OCI-LY3 (cell line): ENCODE data around the gene KLHL29.

Experiments used
- EZH2phosphoT487 ChIP-seq: fragments of 200-600 bp; shearing (Covaris generic); IDR thresholded peaks from 2 replicates; pipeline ENCODE4 v1.6.1; 2018; ENCODE audit warnings: antibody characterized with exemption, mixed run types, low read depth
- TF ChIP-seq, protein P1 (sequence below): fragments of 200-600, 300-600 bp; sonication (generic); IDR thresholded peaks from 2 replicates; pipeline ENCODE4 v1.5.1; 2014; ENCODE audit warnings: antibody characterized with exemption, low read length, low read depth

- TF ChIP-seq, protein P1, sequence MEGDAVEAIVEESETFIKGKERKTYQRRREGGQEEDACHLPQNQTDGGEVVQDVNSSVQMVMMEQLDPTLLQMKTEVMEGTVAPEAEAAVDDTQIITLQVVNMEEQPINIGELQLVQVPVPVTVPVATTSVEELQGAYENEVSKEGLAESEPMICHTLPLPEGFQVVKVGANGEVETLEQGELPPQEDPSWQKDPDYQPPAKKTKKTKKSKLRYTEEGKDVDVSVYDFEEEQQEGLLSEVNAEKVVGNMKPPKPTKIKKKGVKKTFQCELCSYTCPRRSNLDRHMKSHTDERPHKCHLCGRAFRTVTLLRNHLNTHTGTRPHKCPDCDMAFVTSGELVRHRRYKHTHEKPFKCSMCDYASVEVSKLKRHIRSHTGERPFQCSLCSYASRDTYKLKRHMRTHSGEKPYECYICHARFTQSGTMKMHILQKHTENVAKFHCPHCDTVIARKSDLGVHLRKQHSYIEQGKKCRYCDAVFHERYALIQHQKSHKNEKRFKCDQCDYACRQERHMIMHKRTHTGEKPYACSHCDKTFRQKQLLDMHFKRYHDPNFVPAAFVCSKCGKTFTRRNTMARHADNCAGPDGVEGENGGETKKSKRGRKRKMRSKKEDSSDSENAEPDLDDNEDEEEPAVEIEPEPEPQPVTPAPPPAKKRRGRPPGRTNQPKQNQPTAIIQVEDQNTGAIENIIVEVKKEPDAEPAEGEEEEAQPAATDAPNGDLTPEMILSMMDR: no peak
- no peak for TF ChIP-seq EZH2phosphoT487
These were observed 97.6 kb downstream of the KLHL29 start for GRCh38 chr2:23482607-23483006.
